Endothelial cell of umbilical vein (primary cell): ENCODE measurements around the gene MMP27.

Experiments
- CTCF ChIP-seq, 2 donors: IDR thresholded peaks; 1 replicate in 1 of 2; 2 replicates in 1 of 2; pipeline ENCODE4 v1.5.1; 2011; ENCODE audit warnings: low read length in 2 of 2, mild to moderate bottlenecking in 2 of 2, moderate library complexity in 2 of 2, control low read depth in 1 of 2, inconsistent platforms in 1 of 2, low read depth in 1 of 2; ENCODE audit not compliant: insufficient read depth in 1 of 2; ENCODE audit errors: extremely low read depth in 1 of 2
- MAX ChIP-seq: IDR thresholded peaks from 2 replicates; pipeline ENCODE4 v1.6.1; 2011; ENCODE audit not compliant: insufficient read depth, insufficient read length

DNA sequence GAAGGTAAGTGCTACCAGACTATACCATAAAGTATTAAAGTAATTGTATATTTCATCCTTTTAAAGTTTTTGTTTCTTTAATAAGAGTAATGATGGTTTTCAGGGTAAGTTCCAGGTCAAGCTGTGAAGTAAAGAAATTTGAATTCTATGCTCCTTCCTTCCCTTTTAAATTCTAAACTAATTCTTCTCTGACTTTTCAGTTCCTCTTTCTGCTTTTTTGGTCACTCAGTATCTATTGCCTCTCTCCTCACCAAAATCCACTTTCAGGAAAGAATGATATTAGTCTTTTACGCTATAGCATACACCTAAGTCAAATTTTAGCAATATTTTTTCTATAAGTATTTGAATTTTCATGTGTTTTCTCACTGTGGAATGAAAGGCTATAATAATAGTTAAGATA, 11.0 kb upstream of the MMP27 start:
- TF ChIP-seq CTCF (IDR thresholded peaks at IDR 0.05; ENCODE audit: extremely low read depth in 1 of 2, insufficient read depth in 1 of 2, low read depth in 1 of 2, low read length in 2 of 2) = no peak
- no peak for TF ChIP-seq MAX
